Measurements from ENCODE around the gene GABRA4. TPM values are rescaled to one million over a fixed set of nuclear protein-coding genes. Genes with fewer than 3 reads are reported as not detected.

Gene GABRA4
- total and polyA plus RNA-seq, 2 donors (not counting 1 experiment from before 2014, with no cell fraction given) = not detected

DNA sequence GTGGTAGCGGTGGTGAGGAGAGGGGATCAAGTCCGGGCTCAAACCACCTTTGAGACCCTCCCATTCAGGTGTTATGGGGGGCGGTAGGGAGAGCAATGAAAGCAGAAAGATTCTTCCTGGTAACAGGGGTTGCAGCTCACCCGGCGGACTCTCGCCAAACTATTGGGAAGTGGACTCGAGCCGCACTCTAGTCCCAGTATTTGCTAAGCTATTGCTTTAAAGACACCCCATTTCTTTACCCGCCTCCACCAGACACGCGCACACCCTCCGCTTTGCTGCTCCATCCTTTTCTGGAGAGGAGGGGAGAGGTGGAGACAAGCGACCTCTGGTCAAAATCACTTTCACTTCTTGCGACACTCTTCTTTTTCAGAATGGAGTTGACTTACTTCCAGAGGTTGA is 625 bp upstream of the GABRA4 start:
- Histone ChIP-seq H3K4me2 (ENCODE audit: extremely low read depth, insufficient read depth, low read length) (no peak overlapping the region), H2AFZ (ENCODE audit: low read length) (no peak overlapping the region), H3K4me1 (ENCODE audit: control insufficient read depth, extremely low read depth, insufficient read depth, low read length) (no peaks in the 10 kb centered on the region), H4K20me1 (ENCODE audit: control insufficient read depth, extremely low read depth, insufficient read depth, low read length) (no peaks in the 10 kb centered on the region), H3K36me3 (ENCODE audit: control insufficient read depth, insufficient read depth, low read length) (no peaks in the 10 kb centered on the region), H3K79me2 (ENCODE audit: control insufficient read depth, insufficient read depth, low read length) (no peaks in the 10 kb centered on the region), H3K9ac (ENCODE audit: insufficient read depth, low read length) (no peak overlapping the region), H3K27me3 (ENCODE audit: control insufficient read depth, insufficient read depth, low read length) (peaks cover 6% of the 10 kb centered on the region), H3K4me3 (replicated peaks in 1 of 4; ENCODE audit: control extremely low read depth in 1 of 4, insufficient read depth in 1 of 4, low read depth in 3 of 4, low read length in 4 of 4) (peak overlapping the region in 2 of 4 experiments; percentile 6 to 63), H3K27ac (ENCODE audit: insufficient read depth, low read length) (no peak overlapping the region), H3K9me3 (ENCODE audit: control insufficient read depth, insufficient read depth, low read depth, low read length) (no peaks in the 10 kb centered on the region)
- no peak for TF ChIP-seq EZH2 (IDR thresholded peaks at IDR 0.05; ENCODE audit: low read length, missing control alignments)
- TF ChIP-seq, protein P1, sequence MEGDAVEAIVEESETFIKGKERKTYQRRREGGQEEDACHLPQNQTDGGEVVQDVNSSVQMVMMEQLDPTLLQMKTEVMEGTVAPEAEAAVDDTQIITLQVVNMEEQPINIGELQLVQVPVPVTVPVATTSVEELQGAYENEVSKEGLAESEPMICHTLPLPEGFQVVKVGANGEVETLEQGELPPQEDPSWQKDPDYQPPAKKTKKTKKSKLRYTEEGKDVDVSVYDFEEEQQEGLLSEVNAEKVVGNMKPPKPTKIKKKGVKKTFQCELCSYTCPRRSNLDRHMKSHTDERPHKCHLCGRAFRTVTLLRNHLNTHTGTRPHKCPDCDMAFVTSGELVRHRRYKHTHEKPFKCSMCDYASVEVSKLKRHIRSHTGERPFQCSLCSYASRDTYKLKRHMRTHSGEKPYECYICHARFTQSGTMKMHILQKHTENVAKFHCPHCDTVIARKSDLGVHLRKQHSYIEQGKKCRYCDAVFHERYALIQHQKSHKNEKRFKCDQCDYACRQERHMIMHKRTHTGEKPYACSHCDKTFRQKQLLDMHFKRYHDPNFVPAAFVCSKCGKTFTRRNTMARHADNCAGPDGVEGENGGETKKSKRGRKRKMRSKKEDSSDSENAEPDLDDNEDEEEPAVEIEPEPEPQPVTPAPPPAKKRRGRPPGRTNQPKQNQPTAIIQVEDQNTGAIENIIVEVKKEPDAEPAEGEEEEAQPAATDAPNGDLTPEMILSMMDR (conservative IDR thresholded peaks at IDR 0.05 in 1 of 2, IDR thresholded peaks at IDR 0.05 in 1 of 2; ENCODE audit: low read depth in 1 of 2, low read length in 2 of 2) = no peak
- peak; percentile 2 to 20 for DNase-seq (ENCODE audit: low read depth in 2 of 2)

DNA sequence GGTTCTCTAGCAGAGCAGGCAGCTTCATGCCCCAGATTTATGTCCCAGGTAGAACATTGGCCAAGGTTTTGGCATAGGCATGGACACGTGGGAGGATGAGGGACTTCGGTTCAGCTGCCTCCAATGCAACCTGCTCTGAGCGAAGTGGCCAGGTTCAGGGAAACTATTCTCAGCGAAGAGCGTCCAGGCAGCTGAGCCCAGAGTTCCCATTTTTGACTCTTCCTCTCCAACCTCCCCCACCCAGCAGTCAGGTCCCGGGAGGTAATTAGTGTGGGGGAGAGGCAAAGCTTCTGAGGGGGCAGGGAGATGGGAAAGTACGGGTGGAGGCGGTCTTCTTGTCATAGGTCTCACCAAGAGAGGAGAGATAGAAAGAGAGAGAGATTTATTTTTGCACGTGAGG is 1.0 kb downstream of the GABRA4 start:
- Histone ChIP-seq H4K20me1 (ENCODE audit: control insufficient read depth, extremely low read depth, insufficient read depth, low read length) (no peaks in the 10 kb centered on the region), H3K4me3 (replicated peaks in 1 of 4; ENCODE audit: control extremely low read depth in 1 of 4, insufficient read depth in 1 of 4, low read depth in 3 of 4, low read length in 4 of 4) (no peak overlapping the region), H3K9me3 (ENCODE audit: control insufficient read depth, insufficient read depth, low read depth, low read length) (no peaks in the 10 kb centered on the region), H3K9ac (ENCODE audit: insufficient read depth, low read length) (no peak overlapping the region), H3K36me3 (ENCODE audit: control insufficient read depth, insufficient read depth, low read length) (no peaks in the 10 kb centered on the region), H3K27ac (ENCODE audit: insufficient read depth, low read length) (no peak overlapping the region), H3K4me2 (ENCODE audit: extremely low read depth, insufficient read depth, low read length) (no peak overlapping the region), H2AFZ (ENCODE audit: low read length) (no peak overlapping the region), H3K27me3 (ENCODE audit: control insufficient read depth, insufficient read depth, low read length) (peaks cover 6% of the 10 kb centered on the region), H3K4me1 (ENCODE audit: control insufficient read depth, extremely low read depth, insufficient read depth, low read length) (no peaks in the 10 kb centered on the region), H3K79me2 (ENCODE audit: control insufficient read depth, insufficient read depth, low read length) (no peaks in the 10 kb centered on the region)
- no peak for TF ChIP-seq EZH2 (IDR thresholded peaks at IDR 0.05; ENCODE audit: low read length, missing control alignments)
- TF ChIP-seq, protein P1 (conservative IDR thresholded peaks at IDR 0.05 in 1 of 2, IDR thresholded peaks at IDR 0.05 in 1 of 2; ENCODE audit: low read depth in 1 of 2, low read length in 2 of 2) = no peak
- DNase-seq (ENCODE audit: low read depth in 2 of 2) = no peak

DNA sequence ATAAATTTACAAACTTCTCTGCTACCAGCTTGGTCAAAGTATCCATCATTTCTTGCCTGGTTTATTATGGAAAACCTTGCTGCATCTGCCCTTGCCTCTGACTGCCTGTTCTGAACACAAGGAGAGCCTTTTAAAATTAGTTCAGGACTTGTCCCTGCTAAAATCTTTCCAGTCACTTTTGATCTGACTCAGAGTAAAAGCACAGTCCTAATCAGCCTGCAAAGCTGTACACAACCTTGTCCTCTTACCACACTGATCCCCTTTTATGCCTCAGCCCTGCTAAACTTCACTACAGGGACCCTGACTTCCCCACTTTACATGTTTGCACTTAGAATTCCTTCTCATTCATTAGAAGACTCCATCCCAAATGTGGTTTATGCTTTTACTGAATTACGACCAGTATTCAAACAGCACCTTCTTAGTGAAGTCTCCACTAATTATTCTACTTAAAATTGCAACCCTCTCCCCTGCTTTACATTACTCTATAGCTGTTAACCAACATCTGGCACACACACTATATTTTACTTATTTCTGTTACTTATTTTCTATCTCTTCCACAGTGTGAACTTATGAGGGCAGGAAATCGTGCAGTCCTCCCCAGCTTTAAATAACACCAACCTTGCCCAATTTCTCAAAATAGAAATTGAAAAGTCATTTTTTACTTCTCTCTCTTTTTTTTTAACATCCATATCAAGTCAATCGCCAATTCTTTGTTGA is 6.3 kb downstream of the GABRA4 start:
- Histone ChIP-seq H4K20me1 (ENCODE audit: control insufficient read depth, extremely low read depth, insufficient read depth, low read length) (no peaks in the 10 kb centered on the region), H3K27ac (ENCODE audit: insufficient read depth, low read length) (no peak overlapping the region), H3K4me1 (ENCODE audit: control insufficient read depth, extremely low read depth, insufficient read depth, low read length) (no peaks in the 10 kb centered on the region), H3K4me2 (ENCODE audit: extremely low read depth, insufficient read depth, low read length) (no peak overlapping the region), H3K27me3 (ENCODE audit: control insufficient read depth, insufficient read depth, low read length) (peaks cover under 1% of the 10 kb centered on the region), H3K79me2 (ENCODE audit: control insufficient read depth, insufficient read depth, low read length) (no peaks in the 10 kb centered on the region), H3K4me3 (replicated peaks in 1 of 4; ENCODE audit: control extremely low read depth in 1 of 4, insufficient read depth in 1 of 4, low read depth in 3 of 4, low read length in 4 of 4) (no peak overlapping the region), H3K9me3 (ENCODE audit: control insufficient read depth, insufficient read depth, low read depth, low read length) (no peaks in the 10 kb centered on the region), H2AFZ (ENCODE audit: low read length) (no peak overlapping the region), H3K9ac (ENCODE audit: insufficient read depth, low read length) (no peak overlapping the region), H3K36me3 (ENCODE audit: control insufficient read depth, insufficient read depth, low read length) (no peaks in the 10 kb centered on the region)
- DNase-seq (ENCODE audit: low read depth in 2 of 2) = no peak
- no peak for TF ChIP-seq EZH2 (IDR thresholded peaks at IDR 0.05; ENCODE audit: low read length, missing control alignments)
- TF ChIP-seq, protein P1 (conservative IDR thresholded peaks at IDR 0.05 in 1 of 2, IDR thresholded peaks at IDR 0.05 in 1 of 2; ENCODE audit: low read depth in 1 of 2, low read length in 2 of 2) = no peak

All from fibroblast of lung (primary cell).